Non-pigmented ciliary epithelial cell (primary cell): ENCODE measurements around the gene RPS25.
"Not testable (repeated sequence)": the region's sequence is repeated elsewhere in the genome, so short reads cannot be mapped to it uniquely, and the experiment has no call there.

Experiments
- DNase-seq: peaks from one replicate; pipeline ENCODE4 v3.0.0-alpha.2; 2010; ENCODE audit warnings: low read depth

The RPS25 gene

DNA sequence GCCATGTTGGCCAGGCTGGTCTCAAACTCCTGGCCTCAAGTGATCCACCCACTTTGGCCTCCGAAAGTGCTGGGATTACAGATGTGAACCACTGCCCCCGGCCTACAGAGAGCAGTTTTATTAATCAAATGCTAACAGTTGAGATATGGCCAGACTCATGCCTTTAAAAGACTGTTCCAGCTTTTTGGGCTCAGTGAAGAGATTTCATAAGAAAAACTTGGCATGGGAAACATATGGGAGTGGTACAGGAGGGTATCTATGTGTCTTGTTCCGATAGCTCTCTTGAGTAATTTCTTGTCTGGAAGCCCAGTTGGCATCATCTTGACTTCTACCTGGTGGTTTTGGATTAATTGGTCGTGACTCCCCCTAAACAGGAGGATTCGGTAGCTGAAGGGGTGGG is 20.7 kb upstream of the RPS25 start:
- no peak for DNase-seq

DNA sequence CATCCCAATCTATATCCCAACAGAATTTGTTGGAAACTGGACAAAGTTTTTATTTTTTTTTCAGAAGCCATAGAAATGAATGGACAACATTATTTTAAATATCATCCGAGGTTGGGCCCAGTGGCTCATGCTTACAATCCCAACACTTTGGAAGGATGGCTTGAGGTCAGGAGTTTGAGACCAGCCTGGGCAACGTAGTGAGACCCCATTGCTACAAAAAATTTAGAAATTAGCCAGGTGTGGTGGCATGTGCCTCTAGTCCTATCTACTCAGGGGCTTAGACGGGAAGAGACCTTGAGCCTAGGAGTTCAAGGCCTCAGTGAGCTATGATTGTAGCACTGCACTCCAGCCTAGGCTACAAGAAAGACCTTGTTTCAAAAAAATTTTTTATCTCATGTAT is 16.7 kb upstream of the RPS25 start:
- DNase-seq, result no peak

DNA sequence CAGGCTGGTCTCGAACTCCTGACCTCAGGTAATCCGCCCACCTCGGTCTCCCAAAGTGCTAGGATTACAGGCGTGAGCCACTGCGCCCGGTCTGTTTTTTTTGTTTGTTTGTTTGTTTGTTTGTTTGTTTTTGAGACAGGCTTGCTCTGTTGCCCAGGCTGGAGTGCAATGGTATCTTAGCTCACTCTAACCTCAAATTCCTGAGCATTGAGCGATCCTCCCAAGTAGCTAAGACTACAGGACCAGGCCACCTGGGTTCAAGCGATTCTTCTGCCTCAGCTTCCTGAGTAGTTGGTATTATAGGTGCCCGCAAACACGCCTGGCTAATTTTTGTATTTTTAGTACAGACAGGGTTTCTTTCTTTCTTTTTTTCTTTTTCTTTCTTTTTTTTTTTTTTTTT is 15.3 kb upstream of the RPS25 start:
- not testable (repeated sequence) for DNase-seq

DNA sequence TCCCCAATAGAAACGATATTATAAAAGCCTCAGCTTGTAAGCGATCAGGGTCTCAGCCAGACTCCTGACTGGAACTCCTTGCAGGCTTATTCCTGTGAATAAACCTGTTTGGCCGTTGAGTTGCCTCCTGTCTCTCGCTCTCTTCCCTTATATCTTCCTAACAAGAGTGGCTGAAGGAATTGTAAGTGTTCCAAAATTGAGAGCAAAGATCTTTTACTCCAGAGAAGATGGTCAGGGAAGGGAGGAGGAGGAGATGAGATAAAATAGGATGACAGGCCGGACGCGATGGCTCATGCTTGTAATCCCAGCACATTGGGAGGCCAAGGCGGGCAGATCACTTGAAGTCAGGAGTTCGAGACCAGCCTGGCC is 13.8 kb upstream of the RPS25 start:
- no peak for DNase-seq

DNA sequence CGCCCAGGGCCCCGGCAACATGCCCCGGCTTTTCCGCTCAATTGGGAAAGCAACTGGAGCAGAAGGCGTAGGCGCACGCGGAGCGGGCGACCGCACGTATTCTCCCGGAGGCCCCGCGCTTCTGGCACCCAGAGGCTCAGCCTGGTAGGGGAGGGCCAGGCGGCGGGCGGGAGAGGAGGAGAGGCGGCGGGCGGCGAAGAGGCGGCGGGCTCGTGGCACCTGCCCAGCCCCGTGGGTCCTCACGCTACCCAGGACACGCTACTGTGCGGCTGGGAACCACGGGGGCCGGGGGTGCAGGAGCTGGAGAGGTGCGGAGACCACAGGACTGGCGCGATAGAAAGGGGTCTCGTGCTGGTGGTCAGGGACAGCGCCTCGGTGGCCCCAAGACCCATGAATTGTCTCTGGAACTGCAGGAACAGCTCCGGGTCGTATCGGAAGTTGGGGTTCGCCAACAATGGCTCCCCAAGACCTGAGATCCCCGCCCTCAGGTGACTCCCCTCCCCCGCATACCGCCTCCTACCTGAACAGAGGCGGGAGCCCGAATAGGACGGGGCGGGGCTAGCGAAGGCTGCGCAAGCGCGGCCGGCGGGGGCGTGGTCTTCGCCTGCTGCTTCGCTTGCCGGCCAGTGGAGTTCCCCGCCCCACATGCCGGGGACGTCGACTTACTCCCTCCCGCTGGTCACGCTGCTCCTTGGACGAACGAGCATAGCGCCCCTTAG is 12.3 kb upstream of the RPS25 start, which contains the start of gene SLC37A4:
SLC37A4 (minus strand) TSS at position 549 of the 719 bp plus-strand sequence.
- peak; percentile 89 for DNase-seq

DNA sequence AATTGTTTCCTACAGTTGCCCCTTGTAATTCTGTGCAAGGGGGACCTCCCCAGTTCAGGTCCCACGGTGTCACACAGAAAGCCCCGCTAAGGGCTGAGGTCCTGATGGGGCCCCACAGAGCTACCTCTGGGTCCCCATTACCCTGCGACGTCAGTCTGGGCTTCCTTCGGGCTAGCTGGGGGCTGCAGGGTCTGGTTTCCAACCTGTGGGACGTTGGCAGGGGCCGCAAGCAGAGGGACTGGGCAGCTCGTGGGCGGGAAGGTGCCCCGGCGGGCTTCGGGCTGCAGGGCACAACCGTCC is 11.8 kb upstream of the RPS25 start:
- DNase-seq, result no peak

DNA sequence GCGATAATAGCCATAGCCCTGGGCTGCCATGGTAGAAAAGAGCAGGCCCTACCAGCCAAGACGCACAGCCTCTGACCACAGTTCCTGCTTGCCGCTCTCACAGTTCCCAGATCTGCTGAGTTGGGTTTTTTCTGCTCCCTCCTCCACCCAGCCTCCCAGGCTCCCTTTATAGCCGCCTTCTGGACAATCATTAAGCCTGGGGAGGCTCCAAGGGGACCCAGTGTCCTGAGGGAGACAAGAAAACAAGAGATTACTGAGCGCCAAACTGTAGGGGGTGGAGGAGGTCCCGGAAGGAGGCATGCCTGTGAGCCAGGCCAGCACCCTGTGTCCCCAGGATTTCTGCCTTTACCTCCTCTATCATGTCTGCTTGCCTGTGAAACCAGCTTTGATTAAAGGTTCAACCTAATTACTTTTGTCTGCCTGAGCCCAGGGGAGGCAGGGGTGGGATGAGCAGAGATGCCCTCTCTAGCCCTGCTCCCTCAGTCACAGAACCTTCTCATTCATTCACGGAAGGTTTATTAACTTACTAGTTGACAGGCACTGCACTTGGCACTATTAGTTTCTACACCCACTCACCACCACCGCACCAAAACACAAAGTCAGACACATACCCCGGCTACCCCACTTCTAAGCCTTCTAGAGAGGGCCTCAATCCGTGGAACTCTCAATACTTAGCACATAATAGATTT is 11.3 kb upstream of the RPS25 start:
- no peak for DNase-seq

DNA sequence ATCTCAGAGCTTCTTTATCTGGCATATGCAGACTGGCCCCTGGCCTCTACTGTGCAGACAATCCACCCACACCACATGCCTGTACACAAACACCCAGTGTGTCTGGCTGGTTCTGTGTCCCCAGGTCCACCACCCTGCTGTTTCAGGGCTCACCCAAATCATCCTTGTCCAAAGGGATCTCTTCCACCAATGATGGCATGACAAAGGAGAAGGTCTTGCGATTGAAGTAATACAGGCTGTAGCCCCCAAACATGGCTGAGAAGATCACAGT is 10.9 kb upstream of the RPS25 start:
- no peak for DNase-seq

DNA sequence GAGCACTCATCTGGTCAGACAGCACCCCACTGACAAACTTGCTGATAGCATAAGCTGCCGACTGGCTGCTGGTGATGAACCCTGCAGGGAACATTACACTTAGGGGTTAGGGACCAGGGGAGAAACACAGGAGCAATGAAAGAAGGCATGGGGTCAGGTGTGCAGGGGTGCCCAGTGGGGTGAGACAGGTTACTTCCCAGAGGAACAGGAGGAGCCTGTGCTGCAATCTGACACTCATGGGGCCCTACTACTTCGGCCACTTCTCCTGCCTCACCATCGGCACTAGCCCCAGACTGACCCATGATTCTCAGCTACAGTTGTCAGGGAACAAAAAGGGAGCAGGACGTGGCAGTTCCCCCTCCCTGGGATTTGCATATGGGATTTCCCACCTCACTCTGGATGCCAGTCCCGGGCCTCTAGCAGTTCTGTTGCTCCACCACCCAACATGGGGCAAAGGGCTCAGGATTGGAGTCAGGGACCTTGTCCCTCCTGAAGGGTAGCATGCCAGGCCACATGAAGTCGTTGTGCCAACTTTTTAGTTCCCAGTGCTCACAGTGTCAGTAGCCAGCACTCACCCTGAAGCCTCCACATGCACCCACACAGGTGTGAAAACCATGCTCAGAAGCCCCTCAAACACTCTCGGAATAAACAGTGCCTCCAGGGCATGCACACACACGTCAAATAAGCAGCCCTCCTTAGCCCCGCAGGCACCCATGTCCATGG is 10.4 kb upstream of the RPS25 start:
- DNase-seq, result no peak

DNA sequence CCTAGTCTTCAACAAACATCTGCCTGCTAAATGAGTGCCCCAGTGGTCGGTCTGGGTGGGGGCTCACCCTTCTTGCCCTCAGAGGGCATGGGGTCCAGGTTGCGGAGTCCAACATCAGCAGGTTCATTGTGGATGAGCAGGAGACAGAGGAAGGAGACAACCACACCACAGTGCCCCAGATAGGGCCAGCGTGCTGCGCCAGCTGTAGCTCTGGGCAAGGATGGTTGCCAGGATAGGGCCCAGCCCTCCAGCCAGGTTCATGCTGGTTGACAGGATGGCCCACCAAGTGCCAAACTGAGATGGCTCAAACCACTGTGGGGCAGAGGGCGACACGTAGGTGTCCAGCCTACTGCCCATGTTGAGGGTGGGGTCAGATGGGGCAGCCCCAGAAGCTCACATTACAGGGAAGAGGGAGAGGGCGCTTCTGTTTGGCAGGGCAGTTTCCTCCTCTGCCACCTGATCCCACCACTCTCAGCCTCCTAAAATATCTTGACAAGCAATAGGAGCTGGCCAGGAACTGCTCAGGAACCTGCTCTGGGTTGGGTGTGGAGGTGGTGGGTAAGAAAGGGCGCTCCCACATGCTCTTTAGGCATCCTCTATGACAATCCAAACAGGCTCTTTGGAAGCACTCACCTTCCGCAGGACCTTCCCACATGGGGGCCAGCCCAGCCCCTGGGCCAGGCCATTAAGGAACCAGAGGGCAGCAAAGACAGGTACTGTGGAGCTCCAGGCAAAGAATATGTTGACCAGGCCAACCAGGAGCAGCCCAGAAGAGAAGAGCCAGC is 9.6 kb upstream of the RPS25 start:
- DNase-seq, result no peak

DNA sequence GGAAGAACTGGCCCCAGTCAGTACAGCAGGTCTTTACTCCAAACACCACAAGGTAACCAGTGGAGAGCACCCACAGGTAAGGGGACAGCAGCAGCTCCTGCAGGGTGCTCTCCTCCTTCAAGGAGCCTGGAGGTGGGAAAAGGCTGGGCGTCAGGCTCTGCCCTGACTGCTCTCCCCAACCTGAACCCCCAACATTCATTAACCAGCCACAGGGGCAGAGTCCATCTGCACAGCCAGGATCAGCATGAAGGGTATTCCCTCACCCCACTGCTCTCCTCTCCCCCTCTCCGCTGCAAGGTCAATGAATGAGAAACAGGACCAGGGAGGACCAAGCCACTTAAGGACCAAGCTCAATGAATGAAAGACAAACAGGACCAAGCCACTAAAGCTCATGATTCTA is 8.8 kb upstream of the RPS25 start:
- DNase-seq, result no peak

DNA sequence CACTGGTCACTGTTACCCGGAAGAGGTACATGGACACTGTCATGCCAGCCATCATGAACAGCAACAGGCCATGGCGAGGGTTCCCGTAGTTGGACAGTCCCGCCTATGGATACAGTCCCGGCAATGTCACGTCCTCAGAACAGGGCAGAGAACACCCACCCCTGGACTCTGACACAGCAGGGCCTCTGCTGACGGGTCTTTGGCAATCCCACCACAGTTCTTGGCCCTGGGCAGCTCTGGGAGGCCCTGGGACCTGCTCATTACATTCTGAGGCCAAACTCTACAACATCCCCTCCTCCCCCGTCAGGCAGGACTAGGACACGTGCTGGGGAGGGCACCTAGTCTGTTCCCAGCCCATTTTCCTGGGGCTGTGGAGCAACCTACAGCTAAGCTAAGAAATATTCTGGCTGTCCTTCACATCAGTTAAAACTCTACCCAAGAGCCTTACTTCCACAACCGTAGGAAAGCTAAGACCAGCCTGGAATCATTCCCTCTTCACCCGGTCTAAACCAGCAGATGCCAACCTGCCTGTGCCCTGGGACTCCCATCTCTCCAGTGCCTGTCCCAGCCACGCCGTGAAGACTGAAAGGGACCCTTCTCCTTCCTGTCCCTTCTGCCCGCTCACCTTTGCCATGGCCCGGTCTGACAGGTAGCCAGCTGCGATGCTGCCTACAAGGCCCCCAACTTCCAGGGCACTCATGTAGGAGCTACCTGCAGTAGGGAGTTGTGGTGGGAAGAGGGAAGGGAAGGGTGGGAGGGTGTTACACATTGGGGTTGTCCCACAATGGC is 8.0 kb upstream of the RPS25 start:
- DNase-seq, result no peak

DNA sequence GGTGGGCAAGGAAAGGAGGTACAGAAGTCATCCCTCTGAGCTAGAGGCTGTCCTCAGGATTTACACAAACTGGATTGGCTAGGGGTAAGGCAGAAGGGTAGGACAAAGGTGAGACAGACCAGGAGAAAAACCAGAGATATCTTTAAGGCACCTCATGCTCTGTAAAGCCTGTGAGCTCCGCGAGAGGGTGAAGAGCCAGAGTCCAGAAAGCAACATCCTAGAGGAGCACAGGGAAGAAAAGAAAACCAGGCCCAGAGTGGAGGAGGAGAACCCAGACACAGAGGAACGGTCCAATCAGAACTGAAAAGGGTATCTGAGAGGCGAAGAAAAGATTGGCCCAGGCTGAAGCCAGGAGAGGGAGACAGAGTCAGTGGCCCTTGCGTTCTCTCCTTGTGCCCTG is 7.4 kb upstream of the RPS25 start:
- DNase-seq, result no peak

DNA sequence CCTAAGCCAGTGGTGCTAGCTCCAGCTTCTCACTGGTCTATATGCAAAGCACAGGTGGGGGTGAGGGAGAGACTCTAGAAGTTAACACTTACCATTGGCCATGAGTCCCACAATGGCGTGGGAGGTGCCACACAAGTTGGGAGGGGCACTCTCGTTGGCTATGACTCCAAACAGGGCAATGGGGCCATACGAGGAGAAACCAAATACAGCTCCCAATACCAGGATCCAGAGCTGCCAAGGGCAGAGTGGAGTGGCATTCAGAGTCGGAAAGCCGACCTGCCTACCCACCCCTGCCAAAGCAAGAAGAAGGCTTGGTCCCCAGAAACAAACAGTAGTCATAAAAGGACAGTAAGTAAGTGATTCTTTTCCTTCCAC is 6.9 kb upstream of the RPS25 start:
- no peak for DNase-seq

DNA sequence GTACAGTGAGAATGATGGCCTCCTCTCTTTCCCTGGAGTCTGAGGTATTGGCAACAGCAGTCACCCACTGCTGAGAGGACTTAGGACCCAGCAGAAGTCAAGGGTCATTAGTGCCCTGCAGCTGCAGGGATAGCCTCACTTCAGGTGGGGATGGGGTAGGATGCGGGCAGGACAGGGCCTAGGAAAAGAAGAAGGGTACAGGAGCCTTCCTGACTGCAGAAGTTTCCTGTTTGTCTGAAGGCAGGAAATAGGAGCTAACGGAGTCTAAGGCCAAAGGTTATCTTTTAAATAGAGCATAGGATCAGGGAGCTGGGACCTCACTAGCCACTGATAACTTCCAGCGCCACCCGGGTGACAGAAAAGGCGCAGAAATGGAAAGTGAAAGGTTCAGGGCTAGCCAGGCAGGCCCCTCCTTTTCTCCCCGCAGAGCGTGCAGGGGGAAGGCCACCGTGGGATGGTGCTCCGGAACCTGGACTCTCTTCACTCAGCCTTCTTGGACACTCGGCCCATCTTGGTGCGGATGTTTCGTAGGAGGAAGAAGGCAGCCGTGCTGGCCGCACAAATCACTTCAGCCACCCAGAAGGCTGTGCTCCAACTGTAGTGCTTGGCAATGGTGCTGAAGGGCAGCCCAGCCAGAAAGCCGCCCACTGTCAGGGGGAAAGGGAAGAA is 6.4 kb upstream of the RPS25 start:
- DNase-seq, result no peak

DNA sequence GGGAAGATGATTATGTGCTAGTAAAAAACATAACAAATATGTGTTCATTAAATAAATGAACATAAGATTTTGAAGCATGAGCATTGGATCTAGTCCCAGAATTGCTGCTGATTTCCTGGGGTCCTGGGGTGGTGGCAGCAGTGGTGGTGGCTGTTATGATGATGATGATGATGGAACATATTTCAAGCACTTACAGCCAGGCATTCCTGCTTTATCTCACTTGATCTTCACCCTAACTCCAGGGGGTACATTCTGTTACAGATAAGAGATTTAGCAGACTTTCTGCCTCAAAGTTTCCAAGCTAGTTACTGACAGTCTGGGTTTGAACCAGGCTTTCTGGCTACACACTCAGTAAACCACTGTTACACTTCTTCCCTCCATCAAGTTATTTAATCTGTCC is 5.6 kb upstream of the RPS25 start:
- peak; percentile 30 for DNase-seq

DNA sequence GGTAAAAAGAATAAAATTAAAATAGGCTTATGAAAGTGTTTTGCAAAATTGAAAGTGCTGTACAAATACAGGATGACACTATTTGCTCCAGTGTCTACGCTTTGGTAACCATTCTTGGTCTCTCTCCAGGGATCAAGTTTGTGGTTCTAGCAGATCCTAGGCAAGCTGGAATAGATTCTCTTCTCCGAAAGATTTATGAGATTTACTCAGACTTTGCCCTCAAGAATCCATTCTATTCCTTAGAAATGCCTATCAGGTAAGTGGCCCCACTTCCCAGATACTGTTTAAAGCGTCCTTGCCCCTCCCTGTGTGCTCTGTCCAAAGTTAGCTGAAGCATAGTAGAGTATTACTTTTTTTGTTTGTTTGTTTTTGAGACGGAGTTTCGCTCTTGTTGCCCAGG is 3.5 kb upstream of the RPS25 start:
- DNase-seq, result no peak

DNA sequence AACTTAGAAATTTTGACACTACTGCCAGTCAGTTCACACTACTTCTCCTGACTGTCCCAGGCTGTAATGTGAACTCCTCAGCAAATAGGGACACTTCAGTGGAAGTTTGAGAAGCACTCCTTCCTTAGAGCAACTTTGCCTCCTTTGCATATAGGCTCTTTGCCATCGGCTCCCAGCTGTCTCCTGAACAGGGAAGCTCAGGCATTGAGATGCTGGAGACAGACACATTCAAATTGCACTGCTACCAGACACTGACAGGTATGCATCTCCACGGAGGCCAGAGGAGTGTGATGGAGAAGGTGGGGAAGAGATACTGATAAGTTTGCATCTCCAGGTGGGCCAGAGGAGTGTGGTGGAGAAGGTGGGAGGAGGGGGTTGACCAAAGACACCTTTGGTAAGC is 1.9 kb upstream of the RPS25 start:
- DNase-seq, result no peak

DNA sequence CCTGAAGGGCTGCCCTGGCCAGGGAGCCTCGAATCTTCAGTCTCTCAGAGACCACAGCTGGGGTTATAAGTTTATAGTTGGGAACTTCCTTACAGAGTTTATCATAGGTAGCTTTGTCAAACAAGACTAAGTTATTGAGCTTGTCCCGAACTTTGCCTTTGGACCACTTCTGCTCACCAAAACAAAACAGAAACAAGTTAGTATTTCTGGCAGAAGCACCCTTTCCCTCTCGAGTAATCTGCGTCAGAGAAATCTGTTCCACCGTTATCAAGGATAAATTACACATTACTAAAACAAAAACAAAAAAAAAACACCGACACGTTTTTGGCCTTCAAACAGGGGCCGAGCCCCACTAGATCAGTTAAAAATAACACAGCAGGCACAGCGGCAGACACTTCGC is 766 bp downstream of the RPS25 start:
- not testable (repeated sequence) for DNase-seq

DNA sequence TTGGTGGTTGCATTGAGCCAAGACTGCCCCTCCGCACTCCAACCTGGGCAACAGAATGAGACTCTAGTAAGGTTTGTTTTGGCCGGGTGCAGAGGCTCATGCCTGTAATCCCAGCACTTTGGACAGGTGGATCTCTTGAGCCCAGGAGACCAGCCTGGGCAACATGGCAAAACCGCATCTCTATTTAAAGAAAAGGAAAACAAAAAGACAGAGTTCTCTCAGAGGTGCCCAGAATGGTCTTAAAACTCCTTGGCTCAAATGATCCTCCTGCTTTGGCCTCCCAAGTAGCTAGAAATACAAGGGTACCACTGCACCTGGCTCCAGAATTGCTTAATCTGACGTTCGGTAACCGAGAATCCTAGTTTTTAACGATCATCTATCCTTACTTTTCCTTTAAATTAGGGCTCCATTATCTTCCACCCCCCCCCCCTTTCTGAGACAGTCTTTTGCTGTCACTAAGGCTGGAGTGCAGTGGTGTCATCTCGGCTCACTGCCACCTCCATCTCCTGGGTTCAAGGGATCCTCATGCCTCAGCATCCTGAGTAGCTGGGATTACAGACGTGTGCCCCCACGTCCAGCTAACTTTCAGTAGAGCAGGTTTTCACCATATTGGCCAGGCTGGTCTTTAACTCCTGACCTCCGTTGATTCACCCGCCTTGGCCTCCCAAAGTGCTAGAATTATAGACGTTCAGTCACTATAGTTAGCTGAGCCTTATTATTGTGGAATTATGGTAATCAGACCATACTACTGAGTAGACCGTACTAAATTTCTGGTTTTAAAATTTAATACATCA is 1.7 kb downstream of the RPS25 start:
- no peak for DNase-seq
